Measurements from ENCODE around the gene CHIT1.

DNA sequence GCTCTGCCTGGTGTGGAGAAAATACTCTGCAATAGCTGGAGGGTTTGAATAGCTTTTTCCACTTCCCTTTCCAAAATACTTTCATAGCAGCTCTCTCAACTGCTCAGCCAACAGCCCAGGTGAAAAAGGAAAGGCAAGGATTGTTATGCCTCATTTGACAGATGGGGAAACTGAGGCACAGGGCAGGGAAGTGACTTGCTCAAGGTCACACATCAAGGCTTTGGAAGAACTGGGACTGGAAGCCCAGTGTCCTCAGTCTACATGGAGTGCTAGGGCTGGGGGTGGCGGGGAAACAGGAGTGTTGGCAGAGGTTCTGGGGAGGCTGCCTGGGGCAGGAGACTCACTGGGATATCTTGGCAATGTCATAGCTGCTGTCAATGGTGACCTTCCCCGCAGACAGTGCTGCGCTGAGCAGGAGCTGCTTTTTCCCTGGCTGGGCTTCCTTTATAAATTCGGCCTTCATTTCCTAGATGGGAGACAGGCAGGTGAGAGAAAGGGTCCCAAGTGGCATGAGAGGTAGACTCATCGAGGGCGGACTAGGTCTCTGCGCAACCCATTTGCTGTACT, 47.0 kb downstream of the CHIT1 start:
- TF ChIP-seq CTCF (conservative IDR thresholded peaks at IDR 0.05; ENCODE audit: low read depth in 2 of 2): no peak
- TF ChIP-seq EZH2phosphoT487 (IDR thresholded peaks at IDR 0.05; ENCODE audit: unreplicated experiment): no peak
- no peak for TF ChIP-seq EZH2 (IDR thresholded peaks at IDR 0.05; ENCODE audit: low read depth, unreplicated experiment)
- no peak for TF ChIP-seq POLR2AphosphoS5 (IDR thresholded peaks at IDR 0.05; ENCODE audit: low read depth)
- no peak for TF ChIP-seq REST (IDR thresholded peaks at IDR 0.05; ENCODE audit: unreplicated experiment)
- TF ChIP-seq CREB1 (CRISPR knock-in tag; IDR thresholded peaks at IDR 0.05; ENCODE audit: low read depth): no peak
- no peak for TF ChIP-seq NANOG (IDR thresholded peaks at IDR 0.05; ENCODE audit: borderline replicate concordance)
- no peak for TF ChIP-seq ZNF114 (CRISPR knock-in tag; IDR thresholded peaks at IDR 0.05)
- no peak for TF ChIP-seq JUNB (IDR thresholded peaks at IDR 0.05; ENCODE audit: unreplicated experiment)
- TF ChIP-seq, protein P1, sequence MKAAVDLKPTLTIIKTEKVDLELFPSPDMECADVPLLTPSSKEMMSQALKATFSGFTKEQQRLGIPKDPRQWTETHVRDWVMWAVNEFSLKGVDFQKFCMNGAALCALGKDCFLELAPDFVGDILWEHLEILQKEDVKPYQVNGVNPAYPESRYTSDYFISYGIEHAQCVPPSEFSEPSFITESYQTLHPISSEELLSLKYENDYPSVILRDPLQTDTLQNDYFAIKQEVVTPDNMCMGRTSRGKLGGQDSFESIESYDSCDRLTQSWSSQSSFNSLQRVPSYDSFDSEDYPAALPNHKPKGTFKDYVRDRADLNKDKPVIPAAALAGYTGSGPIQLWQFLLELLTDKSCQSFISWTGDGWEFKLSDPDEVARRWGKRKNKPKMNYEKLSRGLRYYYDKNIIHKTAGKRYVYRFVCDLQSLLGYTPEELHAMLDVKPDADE (IDR thresholded peaks at IDR 0.05): no peak
